GM18909 (cell line): ENCODE measurements around the gene CCDC71L.

Experiments
- ATAC-seq: cut with Tn5 transposase; IDR thresholded peaks from one replicate; pipeline ENCODE4 v1.9.1; 2021; ENCODE audit warnings: mild to moderate bottlenecking; ENCODE audit not compliant: unreplicated experiment, poor library complexity

The CCDC71L gene

DNA sequence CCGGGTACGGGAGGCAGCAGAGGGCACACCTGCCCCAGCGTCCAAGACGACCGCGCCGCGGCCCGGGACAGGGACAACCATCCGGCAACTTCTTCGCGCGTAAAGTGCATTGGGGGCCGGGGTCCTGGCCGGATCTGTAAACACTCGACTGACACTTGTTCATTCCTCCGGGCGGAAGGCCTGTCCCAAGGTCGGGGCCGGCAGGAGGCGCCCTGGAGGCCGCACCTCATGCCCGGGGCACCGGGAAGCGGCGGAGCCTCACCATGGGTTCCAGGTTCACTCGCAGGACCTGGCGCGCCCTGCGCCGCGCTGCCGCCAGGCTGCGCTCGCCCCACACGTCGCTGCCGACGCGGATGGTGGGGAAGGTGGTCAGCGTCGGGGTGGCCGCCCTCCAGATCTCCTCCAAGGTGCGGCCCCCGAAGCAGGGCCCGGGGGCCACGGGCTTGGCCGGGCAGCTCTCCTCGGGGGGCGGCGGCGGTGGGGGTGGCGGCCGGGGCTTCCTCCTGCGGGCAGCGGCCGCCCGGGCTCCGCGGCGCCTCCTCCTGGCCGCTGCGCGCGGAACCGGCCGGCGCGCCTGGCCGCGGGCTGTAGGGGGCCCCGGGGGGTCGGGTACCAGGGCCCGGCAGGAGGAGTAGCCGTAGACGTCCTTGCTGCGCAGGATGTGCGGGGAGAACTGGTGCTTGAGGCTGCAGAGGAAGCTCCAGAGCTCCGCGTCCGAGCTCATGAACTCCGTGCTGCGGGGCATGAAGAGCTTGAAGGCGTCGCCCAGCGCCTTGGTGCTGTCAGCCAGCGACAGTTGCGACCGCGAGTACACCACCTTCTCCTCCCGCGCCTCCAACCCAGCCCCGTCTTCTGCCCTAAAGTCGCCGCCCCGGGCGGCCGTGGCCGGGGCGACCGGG lies 746 bp downstream of the CCDC71L start:
- ATAC-seq, result peak; percentile 65

DNA sequence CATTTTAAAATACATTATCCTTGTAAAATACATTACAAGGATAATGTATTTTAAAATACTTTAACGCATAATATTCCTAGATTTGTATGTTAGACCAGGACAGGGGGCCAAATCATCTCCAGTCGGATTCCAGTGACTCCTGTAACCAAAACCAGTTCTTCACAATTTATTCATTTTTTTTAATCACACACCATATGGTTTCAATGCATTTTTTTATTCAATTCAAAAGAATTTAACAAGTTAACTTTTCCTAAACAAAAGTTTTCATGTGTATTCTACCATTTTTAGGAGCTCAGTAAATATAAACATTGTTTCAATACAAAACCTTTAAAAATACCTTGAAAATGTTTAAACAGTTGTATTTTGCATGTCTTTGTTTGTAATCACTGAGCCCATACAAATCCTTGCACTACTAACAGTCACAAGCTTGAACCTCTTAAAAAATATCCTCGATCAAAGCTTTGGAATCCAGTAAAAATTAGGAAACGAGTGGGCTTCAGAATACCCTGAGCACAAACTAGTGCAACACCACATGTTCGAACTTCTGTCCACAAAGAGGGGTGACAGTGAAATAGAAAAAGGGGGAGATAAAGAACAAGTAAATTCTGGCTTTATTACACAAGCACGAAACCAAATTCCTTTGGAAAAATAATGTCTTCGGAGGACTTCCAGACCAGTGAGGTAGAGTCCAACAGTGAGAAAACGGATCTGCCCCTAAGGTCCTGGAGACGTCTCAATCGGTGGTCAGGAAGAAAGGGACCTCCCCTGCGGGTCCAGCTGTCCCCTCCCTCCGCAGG lies 1.6 kb downstream of the CCDC71L start:
- ATAC-seq, result no peak

DNA sequence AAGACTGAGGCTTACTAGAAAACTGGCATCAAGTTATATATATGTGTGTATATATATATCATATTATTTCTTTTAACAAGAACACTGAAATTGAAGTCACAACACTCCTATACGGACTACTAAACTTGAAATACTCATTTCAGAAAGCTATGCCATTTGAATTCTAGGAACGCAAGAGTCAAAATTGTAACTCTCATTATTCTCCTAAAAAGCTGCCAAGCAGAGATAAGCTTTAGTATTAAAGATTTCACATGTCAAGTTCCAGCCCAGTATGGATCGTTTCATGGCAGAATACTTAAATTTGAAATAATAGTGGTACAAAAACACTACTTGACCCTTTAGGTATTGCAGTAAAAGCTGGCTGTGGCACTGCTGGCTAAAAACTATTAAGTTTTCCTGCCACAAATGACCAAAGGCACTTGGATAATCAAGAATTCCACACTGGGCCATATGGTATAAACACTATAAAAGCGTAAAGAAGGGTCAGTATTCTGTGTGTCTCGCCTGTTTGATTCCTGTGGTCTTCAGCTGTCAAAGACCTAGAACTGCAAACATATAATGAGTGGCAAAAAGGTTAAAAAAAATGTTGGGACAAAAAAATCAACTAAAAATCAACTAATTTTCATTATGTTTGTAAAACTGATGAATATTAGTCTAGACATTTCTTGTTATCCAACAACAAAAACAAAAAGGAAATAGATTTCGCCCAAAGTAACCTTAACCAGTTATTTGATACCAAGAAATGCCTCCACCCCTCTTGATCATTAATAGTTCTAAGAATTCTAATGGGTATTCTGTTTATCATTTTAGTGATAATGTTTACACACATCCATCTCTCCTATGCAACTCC lies 2.4 kb downstream of the CCDC71L start:
- no peak for ATAC-seq

GRCh38 chr7:106657085-106657991 lies 3.6 kb downstream of the CCDC71L start:
- ATAC-seq, result no peak

GRCh38 chr7:106655703-106656498 lies 5.1 kb downstream of the CCDC71L start:
- no peak for ATAC-seq

DNA sequence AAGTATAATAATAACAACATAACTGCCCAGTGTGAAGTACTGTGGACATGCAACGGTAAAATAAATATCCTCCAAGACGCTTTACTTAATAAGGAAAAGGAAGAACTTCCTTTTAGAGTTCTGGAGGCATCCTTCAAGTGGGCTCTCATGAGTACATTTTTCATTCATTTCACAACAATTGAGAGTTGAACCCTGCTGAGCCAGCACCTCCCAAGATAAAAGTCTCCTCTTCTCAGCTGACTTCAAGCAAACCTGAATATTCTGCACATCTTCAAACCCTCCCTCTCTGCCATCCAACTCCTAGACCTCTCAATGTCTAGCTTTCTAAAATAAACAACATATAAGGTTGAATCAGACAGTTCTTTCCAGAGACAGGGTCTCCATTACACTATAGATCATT lies 7.5 kb downstream of the CCDC71L start:
- ATAC-seq, result no peak

- no peak for ATAC-seq
Measured at GRCh38 chr7:106652909-106653308, 8.0 kb downstream of the CCDC71L start.

- ATAC-seq, result no peak
Measured at GRCh38 chr7:106652092-106652491, 8.9 kb downstream of the CCDC71L start.

DNA sequence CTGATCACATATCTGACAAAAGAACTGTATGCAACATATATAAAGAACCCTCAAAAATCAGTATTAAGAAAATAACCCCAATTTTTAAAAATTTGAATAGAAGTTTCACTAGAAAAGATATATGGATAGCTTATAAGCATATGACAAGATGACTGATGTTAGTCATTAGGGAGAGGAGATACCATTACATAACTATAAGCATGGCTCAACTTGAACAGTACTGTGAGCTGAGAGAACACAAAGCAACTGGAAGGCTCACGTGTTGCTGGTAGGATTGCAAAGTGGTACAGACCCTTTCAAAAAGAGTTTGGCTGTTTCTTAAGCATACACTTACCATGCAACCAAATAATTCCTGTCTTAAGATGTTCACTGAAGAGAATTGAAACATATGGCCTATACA lies 14.7 kb downstream of the CCDC71L start:
- no peak for ATAC-seq

DNA sequence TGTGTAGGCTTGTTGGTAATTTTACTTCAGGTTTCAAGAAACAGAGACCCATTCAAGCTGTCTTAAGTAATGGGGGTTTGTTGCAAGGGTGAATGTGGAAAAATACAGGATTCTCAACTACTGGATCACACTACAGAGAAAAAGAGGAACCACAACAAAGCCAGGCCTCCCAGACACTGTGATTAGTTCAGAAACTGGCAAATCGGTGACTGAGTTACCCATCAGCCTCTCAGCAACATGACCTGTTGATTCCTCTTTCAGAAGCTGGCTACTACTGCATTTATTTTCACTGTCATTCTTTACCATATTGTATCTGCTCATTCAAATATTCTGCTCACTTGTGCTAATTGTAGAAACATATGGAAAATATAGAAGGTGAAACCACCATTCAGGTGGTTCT lies 16.0 kb downstream of the CCDC71L start:
- no peak for ATAC-seq

DNA sequence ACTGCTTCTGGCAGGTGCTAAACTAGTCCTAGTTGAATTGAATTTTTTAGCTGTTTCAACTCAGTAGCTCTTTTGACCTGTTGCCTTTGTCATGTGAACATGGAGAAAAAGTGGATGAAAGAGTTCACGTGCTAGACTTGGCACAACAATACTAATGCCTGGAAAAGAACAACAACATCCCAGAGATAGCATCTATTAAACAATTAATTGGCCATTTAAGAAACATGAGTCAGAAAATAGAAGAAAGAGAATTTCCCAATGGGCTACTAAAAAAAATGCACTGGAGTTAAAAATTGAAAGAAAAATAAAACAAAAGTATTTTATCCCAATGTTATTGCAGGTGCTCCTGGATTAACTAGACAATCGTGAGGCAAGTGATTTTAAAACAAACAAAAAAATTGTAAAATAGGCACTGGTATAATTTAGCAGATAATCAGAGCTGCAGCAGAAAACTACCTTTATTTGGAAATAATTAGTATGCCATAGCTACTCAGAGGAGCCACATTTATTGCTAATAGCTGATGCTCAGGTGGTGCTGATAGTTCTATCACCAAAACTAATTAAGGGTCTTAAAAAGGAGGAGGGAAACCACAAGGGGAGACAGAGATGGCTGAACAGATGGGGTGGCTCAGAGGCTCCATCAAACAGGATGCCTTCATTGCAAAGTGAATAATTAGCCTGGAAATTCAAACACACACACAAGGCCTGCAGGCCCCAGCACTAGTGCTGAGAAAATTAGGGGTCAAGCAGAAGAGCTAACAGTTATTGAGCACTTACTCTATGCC lies 17.6 kb downstream of the CCDC71L start:
- no peak for ATAC-seq

DNA sequence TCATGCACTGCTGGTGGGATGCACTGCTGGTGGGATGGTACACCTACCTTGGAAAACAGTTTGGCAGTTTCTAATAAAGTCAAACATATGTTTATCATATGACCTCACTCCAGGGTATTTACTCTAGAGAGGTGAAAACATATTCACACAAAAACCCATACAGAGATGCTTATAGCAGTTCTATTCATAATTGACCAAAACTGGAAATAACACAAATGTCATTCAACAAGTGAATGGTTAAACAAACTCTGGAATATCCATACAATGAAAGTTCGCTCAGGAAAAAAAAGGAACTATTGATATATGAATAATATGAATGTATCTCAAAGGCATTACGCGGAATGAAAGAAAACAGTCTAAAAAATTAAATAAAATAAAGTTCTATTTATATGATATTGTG lies 19.5 kb downstream of the CCDC71L start:
- ATAC-seq, result no peak

GRCh38 chr7:106640368-106641141 lies 20.4 kb downstream of the CCDC71L start:
- no peak for ATAC-seq

GRCh38 chr7:106639476-106640334 lies 21.3 kb downstream of the CCDC71L start:
- no peak for ATAC-seq

DNA sequence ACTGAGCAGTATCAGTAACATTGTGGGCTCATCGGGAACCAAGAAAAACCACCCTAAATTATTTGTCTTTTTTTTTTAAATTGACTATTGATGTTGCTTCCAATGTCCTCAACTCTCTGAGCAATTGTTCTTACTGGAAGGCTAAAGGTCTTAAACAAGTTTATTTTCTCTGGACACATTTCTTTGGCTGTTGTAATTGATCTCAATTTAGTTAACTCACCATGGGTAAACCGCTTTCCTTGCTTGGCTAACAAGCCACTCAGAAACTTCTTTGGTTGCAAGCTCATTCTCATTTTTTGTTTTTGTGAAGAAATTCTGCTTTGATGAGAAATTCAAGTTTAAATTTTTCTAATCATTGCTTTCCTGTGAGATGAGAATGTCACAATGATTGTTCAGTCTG lies 25.5 kb downstream of the CCDC71L start:
- ATAC-seq, result no peak

DNA sequence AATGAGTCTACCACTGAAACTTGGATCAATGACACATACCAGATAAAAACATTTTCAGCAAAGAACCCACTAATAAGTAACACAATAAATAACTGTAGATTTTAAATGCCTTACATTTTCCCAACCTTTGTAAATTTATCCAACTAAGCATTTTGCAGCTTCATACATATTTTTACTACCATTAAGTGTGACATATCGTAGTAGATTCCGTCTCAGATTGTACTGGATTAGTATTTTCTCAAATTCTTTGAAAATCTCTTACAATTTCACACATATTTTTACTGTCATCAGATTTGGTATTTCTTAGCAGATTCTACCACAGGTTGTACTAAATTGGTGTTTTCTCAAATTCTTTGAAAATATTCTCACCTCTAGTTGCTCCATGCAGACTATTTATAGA lies 26.0 kb downstream of the CCDC71L start:
- no peak for ATAC-seq
